GM18498 (cell line): ENCODE results near the gene MCM7.

ENCODE experiments used
- ATAC-seq: cut with Tn5 transposase; IDR thresholded peaks from one replicate; pipeline ENCODE4 v1.9.1; 2021; ENCODE audit warnings: mild to moderate bottlenecking, moderate library complexity; ENCODE audit not compliant: unreplicated experiment

Gene MCM7

GRCh38 chr7:100075418-100075817, 25.8 kb downstream of the MCM7 start:
- ATAC-seq = no peak

GRCh38 chr7:100074841-100075240, 26.4 kb downstream of the MCM7 start:
- ATAC-seq = no peak

- ATAC-seq = no peak
Measured at GRCh38 chr7:100072462-100072861, 28.7 kb downstream of the MCM7 start.

- ATAC-seq = no peak
Measured at GRCh38 chr7:100071018-100071723, 30.0 kb downstream of the MCM7 start.

- no peak for ATAC-seq
Measured at GRCh38 chr7:100069991-100070390, 31.2 kb downstream of the MCM7 start.

GRCh38 chr7:100066953-100067352, 34.2 kb downstream of the MCM7 start:
- ATAC-seq = no peak

GRCh38 chr7:100065452-100066186, 35.6 kb downstream of the MCM7 start:
- ATAC-seq = no peak

- ATAC-seq = no peak
Measured at GRCh38 chr7:100064162-100064561, 37.0 kb downstream of the MCM7 start.

GRCh38 chr7:100063376-100063775, 37.8 kb downstream of the MCM7 start:
- ATAC-seq = no peak

GRCh38 chr7:100061518-100062193, 39.5 kb downstream of the MCM7 start:
- ATAC-seq = no peak

- ATAC-seq = no peak
Measured at GRCh38 chr7:100059251-100059739, 41.9 kb downstream of the MCM7 start.

GRCh38 chr7:100057006-100057405, 44.2 kb downstream of the MCM7 start:
- ATAC-seq = no peak

- ATAC-seq = no peak
Measured at GRCh38 chr7:100053215-100053614, 48.0 kb downstream of the MCM7 start.

GRCh38 chr7:100051611-100052010, 49.6 kb downstream of the MCM7 start:
- no peak for ATAC-seq

GRCh38 chr7:100049441-100050291, 51.5 kb downstream of the MCM7 start, which contains the start of gene ZSCAN21:
TSS of gene ZSCAN21 (plus strand) at chr7:100049774. CDS start at chr7:100057007, 7,233 bp downstream.
- ATAC-seq = peak; percentile 92

- no peak for ATAC-seq
Measured at GRCh38 chr7:100048680-100049079, 52.5 kb downstream of the MCM7 start.

- ATAC-seq = no peak
Measured at GRCh38 chr7:100044718-100045117, 56.5 kb downstream of the MCM7 start.
